ENCODE measurements around the gene ANXA1.
"Not testable (repeated sequence)": the region's sequence is repeated elsewhere in the genome, so short reads cannot be mapped to it uniquely, and the experiment has no call there.

Gene ANXA1

GRCh38 chr9:73151653-73152542, at the start of gene ANXA1:
TSS of gene ANXA1 (plus strand) at chr9:73151865. CDS start at chr9:73158536, 6,671 bp downstream.
- ATAC-seq (replicated peaks) (no peak), DNase-seq (no peak)
- no peak within 1 kb of the TSS for H3K4me3 Mint-ChIP-seq
- H3K4me1 Mint-ChIP-seq = peaks cover 12 to 34% of the 10 kb centered on the region in 2 donors
- H3K9me3 Mint-ChIP-seq = no peaks in the 10 kb centered on the region
- H3K27ac Mint-ChIP-seq = no peak within 1 kb of the TSS
- peaks cover 4 to 6% of the 10 kb centered on the region in 2 donors for H3K27me3 Mint-ChIP-seq
- no peaks in the 10 kb centered on the region for H3K36me3 Mint-ChIP-seq

DNA sequence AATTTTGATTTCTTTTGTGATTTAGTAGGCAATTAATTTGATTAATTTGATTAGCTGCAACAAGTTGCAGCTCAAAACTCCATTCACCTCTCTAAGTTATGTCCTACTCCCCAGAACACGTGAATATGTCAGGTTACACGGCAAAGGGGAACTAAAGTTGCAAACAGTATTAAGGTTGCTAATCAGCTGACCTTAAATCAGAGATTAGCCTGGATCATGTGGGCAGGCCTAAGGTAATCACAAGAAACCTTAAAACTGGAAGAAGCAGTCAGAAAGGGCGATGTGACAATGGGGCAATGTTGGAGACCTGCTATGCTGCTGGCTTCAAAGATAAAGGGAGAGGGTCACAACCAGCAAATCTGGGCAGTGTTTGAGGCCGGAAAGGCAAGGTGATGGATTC, 47.3 kb upstream of the ANXA1 start:
- no peaks in the 10 kb centered on the region for H3K9me3 Mint-ChIP-seq
- no peaks in the 10 kb centered on the region for H3K4me1 Mint-ChIP-seq
- no peak overlapping the region for H3K27ac Mint-ChIP-seq
- DNase-seq (no peak), ATAC-seq (replicated peaks) (no peak)
- no peaks in the 10 kb centered on the region for H3K36me3 Mint-ChIP-seq
- no peak overlapping the region for H3K4me3 Mint-ChIP-seq
- peaks cover 0 to 4% of the 10 kb centered on the region in 2 donors for H3K27me3 Mint-ChIP-seq

DNA sequence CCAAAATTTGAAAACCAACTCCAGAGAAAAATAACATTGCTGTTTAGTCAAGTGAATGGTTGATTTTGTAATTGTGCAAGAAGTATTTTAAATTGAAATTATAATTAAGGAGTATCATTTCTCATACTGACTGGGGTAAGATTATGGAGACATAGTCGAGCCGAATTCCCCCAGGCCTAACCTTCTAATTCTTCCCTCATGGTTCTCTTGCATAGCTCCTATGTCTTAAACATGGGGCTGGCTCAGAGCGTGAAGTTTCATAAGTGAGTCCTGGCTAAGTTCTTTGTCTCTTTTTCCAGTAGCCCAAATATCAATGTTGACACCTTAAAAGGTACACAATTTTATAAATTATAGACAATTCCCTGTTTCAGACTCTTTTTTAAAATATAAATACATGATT, 46.7 kb upstream of the ANXA1 start:
- H3K9me3 Mint-ChIP-seq = no peaks in the 10 kb centered on the region
- DNase-seq (no peak), ATAC-seq (replicated peaks) (no peak)
- no peak overlapping the region for H3K4me3 Mint-ChIP-seq
- peaks cover 0 to 4% of the 10 kb centered on the region in 2 donors for H3K27me3 Mint-ChIP-seq
- no peak overlapping the region for H3K27ac Mint-ChIP-seq
- no peaks in the 10 kb centered on the region for H3K4me1 Mint-ChIP-seq
- no peaks in the 10 kb centered on the region for H3K36me3 Mint-ChIP-seq

DNA sequence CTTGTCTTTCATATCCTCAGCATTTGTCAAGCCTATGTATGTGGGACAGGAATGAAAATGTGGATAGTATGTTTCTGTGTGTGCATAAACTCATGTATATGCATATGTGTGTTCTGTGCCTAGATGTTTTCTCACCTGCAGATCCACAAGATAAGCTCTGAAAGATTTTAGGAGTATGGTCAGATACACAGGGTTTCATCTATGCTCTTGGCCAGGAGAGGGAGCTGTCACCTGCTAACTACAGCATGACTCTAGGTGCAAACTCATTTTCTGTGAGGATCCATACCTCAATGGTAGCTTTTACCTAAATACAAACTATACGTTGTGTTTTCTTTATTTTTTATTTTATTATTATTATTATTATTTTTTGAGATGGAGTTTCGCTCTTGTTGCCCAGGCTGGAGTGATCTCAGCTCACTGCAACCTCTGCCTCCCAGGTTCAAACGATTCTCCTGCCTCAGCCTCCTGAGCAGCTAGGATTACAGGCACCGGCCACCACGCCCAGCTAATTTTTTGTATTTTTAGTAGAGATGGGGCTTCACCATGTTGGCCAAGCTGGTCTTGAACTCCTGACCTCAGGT, 44.1 kb upstream of the ANXA1 start:
- not testable (repeated sequence) for H3K27me3 Mint-ChIP-seq, H3K36me3 Mint-ChIP-seq, H3K9me3 Mint-ChIP-seq, H3K27ac Mint-ChIP-seq, H3K4me1 Mint-ChIP-seq, H3K4me3 Mint-ChIP-seq
- ATAC-seq (replicated peaks) (peak; percentile 76 to 83), DNase-seq (peak; percentile 3)

DNA sequence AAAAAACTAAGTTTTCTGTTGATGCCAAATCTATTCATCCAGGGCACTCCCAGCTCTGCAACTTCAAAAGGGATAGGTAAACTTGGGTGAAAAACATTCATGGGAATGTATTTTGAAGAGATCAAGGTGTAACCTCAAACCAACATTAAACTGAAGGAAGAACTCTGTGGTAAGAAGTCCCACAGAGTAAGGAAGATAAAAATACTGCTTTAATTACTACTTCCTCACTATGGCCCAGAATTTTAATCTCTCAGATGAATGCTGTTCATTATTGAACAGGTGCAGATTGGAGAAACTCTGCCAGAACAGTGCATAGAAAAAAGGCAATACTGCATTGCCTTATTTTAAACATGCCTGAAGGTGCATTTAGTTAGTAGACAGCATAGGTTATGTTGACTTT, 37.6 kb upstream of the ANXA1 start:
- Mint-ChIP-seq H3K27me3 (peaks cover 0 to 7% of the 10 kb centered on the region in 2 donors), H3K4me3 (no peak overlapping the region), H3K36me3 (no peaks in the 10 kb centered on the region), H3K4me1 (no peaks in the 10 kb centered on the region), H3K9me3 (no peaks in the 10 kb centered on the region), H3K27ac (no peak overlapping the region)
- ATAC-seq (replicated peaks) (no peak), DNase-seq (no peak)

DNA sequence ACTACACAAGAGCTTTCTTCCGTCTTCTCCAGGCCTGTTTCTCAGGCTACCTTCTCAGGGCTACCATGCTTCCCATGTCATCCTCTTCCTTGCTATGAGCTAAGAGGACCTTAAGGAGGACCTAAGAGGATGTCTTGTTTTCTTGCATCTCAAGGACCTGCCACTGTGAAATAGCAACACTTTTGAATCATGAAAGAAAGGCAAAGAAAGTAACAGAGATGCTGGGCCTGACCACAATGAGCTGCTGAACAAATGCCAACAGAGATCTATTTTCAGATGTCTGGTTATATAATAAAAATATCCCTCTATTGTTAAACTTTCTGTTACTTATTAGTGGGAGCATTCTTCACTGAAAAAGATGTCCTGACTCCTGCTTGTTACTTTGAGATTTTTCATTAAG, 36.7 kb upstream of the ANXA1 start:
- no peak for DNase-seq
- no peaks in the 10 kb centered on the region for H3K9me3 Mint-ChIP-seq
- no peaks in the 10 kb centered on the region for H3K4me1 Mint-ChIP-seq
- no peak overlapping the region for H3K4me3 Mint-ChIP-seq
- no peaks in the 10 kb centered on the region for H3K36me3 Mint-ChIP-seq
- no peak for ATAC-seq (replicated peaks)
- H3K27me3 Mint-ChIP-seq = peaks cover 6 to 7% of the 10 kb centered on the region in 2 donors
- no peak overlapping the region for H3K27ac Mint-ChIP-seq

DNA sequence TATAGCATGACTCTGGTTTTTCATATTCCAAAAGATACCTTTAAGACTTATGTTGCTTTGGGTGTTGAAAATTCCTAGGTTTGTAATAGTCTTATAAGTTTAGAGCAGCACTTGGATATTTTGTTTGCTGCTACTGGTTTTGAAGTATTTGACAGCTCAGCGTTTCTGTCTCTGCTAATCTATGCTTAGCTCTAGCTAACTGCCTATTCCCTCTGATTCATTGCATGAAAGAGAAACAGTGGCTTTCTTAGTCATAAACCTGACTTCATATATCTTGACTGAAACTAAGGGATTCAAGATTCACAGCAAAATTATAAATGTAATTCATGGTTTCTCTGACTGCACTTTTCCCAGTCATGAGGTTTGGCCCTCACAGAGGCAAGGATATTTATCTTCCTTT, 35.6 kb upstream of the ANXA1 start:
- Mint-ChIP-seq H3K36me3 (no peaks in the 10 kb centered on the region), H3K9me3 (no peaks in the 10 kb centered on the region), H3K27ac (no peak overlapping the region), H3K4me1 (no peaks in the 10 kb centered on the region), H3K27me3 (peaks cover 10 to 11% of the 10 kb centered on the region in 2 donors), H3K4me3 (no peak overlapping the region)
- DNase-seq (no peak), ATAC-seq (replicated peaks) (no peak)

DNA sequence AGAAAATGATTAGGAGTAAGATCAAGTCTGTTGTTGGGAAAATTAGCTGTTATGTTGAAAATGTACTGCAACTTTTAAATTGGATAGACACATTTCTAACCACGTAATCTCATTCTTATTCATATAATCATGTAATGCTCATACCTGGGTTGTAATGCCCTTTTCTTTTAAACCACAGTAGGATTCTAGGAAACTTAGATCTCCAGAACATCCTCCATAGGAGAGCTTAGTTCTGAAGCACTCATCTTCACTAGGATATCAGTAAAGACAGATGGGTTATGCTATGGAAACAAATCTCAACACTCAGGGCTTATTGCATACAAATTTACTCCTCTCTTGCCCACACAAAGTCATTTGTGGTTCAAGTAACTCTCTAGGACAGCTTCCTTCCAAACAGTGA, 34.8 kb upstream of the ANXA1 start:
- Mint-ChIP-seq H3K9me3 (no peaks in the 10 kb centered on the region), H3K27me3 (peaks cover 10 to 11% of the 10 kb centered on the region in 2 donors), H3K27ac (no peak overlapping the region)

GRCh38 chr9:73118286-73118685, 33.4 kb upstream of the ANXA1 start:
- peaks cover 7 to 10% of the 10 kb centered on the region in 2 donors for H3K27me3 Mint-ChIP-seq
- no peak overlapping the region for H3K4me3 Mint-ChIP-seq
- DNase-seq = no peak
- no peak overlapping the region for H3K27ac Mint-ChIP-seq
- H3K4me1 Mint-ChIP-seq = no peaks in the 10 kb centered on the region
- no peaks in the 10 kb centered on the region for H3K36me3 Mint-ChIP-seq
- ATAC-seq (replicated peaks) = no peak
- H3K9me3 Mint-ChIP-seq = no peaks in the 10 kb centered on the region

More for the DNA sequence above, 34.8 kb upstream of the ANXA1 start:
- ATAC-seq (replicated peaks) (no peak), DNase-seq (no peak)
- Mint-ChIP-seq H3K36me3 (no peaks in the 10 kb centered on the region), H3K4me3 (no peak overlapping the region), H3K4me1 (no peaks in the 10 kb centered on the region)

DNA sequence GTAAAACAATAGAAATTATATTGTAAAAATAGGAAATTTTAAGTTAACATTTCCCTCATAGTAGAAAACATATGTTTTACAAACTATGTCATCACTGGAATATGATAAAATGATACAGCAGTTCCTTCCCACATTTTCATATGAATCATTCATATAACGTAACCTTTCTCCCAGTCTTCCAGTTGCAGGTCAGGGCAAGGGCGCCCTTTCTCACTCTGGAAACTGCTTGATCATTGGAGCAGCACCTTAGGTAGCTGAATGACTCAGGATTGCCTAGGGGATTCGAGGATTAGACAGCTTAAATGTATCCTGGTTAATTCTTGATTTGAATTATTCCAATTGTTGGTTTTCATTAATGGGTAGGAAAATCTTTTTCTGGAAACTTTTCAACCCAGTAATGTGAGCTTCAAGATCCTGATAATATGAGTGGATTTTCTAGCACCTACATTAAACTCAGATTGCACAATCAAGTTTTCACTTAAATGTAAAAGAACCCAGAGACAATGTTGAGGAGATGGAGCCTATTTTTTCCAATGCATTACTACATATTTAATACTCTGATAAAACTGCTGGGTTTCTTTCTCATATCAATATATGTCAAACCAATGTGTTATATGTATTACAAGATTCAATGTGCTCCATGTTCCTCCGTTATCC, 32.6 kb upstream of the ANXA1 start:
- no peaks in the 10 kb centered on the region for H3K9me3 Mint-ChIP-seq
- no peaks in the 10 kb centered on the region for H3K36me3 Mint-ChIP-seq
- H3K4me1 Mint-ChIP-seq = no peaks in the 10 kb centered on the region
- peaks cover 7 to 10% of the 10 kb centered on the region in 2 donors for H3K27me3 Mint-ChIP-seq
- ATAC-seq (replicated peaks) = no peak
- H3K27ac Mint-ChIP-seq = no peak overlapping the region
- no peak overlapping the region for H3K4me3 Mint-ChIP-seq
- DNase-seq = no peak

GRCh38 chr9:73121375-73121935, 30.2 kb upstream of the ANXA1 start:
- Mint-ChIP-seq H3K4me3 (no peak overlapping the region), H3K9me3 (no peaks in the 10 kb centered on the region), H3K27me3 (peaks cover 4 to 10% of the 10 kb centered on the region in 2 donors), H3K4me1 (no peaks in the 10 kb centered on the region), H3K36me3 (no peaks in the 10 kb centered on the region), H3K27ac (no peak overlapping the region)
- DNase-seq = no peak
- ATAC-seq (replicated peaks) = no peak

- Mint-ChIP-seq H3K36me3 (no peaks in the 10 kb centered on the region), H3K27ac (no peak overlapping the region), H3K9me3 (no peaks in the 10 kb centered on the region), H3K4me3 (no peak overlapping the region), H3K27me3 (peaks cover 0 to under 1% of the 10 kb centered on the region in 2 donors), H3K4me1 (no peaks in the 10 kb centered on the region)
- ATAC-seq (replicated peaks) (no peak), DNase-seq (no peak)
Observed at GRCh38 chr9:73125651-73126050, 26.0 kb upstream of the ANXA1 start.

DNA sequence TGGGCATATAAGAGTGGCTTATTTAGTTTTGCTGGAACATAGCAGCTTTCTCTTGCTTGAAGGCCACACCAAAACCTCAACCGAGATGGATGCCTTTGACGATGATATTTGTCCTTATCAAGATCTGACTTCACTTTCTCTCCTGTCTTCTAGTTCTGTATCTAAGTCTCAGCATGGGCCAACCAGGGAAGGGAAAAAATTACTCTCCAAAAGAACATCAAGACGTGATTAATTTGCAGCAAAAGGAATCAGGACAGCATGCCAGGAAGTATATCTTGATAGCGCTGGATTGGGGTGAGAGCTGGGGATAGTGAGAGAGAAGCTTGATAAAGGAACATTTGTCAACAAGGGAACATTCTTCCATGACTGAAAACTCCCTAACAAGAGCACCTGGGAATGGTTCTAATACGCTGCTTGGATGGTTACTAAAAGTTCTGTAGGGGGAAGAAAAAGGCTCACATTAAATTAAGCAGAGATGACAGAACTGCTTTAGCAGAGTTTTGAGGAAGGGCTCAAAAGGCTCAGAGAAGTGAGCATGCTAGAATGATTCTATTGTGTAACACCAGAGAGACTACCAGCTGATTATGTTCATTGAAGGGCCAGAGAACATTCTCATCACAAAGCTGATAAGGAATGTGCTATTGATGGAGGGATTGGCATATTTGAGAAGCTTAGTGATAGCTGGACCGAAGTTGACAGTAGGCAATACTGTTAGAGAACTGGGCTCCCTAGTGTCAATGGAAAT, 21.6 kb upstream of the ANXA1 start:
- no peak overlapping the region for H3K4me3 Mint-ChIP-seq
- peaks cover 6 to 11% of the 10 kb centered on the region in 2 donors for H3K4me1 Mint-ChIP-seq
- no peaks in the 10 kb centered on the region for H3K27me3 Mint-ChIP-seq
- no peaks in the 10 kb centered on the region for H3K9me3 Mint-ChIP-seq
- no peak overlapping the region for H3K27ac Mint-ChIP-seq
- no peaks in the 10 kb centered on the region for H3K36me3 Mint-ChIP-seq
- DNase-seq (no peak), ATAC-seq (replicated peaks) (no peak)

DNA sequence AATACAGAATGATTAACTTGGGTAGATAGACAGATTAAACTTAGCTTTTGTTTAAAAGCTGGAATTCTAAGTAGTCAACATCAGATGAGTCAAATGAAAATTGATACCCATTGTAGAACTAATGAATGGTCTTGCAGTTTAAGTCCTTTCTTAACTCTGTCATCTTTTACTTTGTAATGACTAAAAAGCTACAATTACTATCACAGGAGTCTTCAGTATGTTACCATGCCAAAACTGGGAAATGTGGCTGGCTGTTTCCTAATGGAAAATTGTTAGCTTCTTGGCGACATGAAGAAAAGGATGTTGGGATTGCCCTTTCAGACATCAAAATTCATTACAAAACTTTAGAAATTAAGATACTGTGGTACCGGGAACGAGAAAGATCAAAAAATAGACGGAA, 20.2 kb upstream of the ANXA1 start:
- H3K9me3 Mint-ChIP-seq = no peaks in the 10 kb centered on the region
- no peak for ATAC-seq (replicated peaks)
- DNase-seq = no peak
- H3K4me3 Mint-ChIP-seq = peak overlapping the region; percentile 36 to 89
- peak overlapping the region; percentile 25 for H3K27ac Mint-ChIP-seq
- H3K27me3 Mint-ChIP-seq = no peaks in the 10 kb centered on the region
- H3K36me3 Mint-ChIP-seq = no peaks in the 10 kb centered on the region
- H3K4me1 Mint-ChIP-seq = peaks cover 6 to 11% of the 10 kb centered on the region in 2 donors

All from stimulated activated naive B cell treated with anti-CD40 and anti-IgM and Interleukin-4, amounts not matched to agents 10 μg/mL and 1 μg/mL and 100 μg/mL, for 72 hours (primary cell).